Measurements from ENCODE around the gene ALPL.

DNA sequence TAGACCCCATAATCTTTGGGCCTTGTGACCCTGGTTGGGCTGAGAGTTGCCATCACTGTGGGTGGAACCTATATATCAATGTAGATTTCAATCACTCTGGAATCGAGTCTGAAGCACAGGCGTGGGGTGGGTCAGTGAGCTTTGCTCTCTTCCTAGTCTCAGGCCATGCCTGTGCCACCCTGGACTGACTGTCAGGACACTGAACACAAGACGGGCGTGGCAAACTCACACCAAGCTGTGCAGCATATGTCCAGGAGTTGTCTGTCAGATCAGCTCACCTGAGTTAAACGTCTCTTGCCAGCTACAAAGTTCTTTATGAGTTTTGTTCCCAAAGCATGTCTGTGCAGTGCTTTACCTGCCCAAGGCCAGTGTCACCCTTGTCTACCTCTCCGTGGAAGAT is 30.9 kb upstream of the ALPL start:
- TF ChIP-seq MAFF (IDR thresholded peaks at IDR 0.05; ENCODE audit: low read length): no peak
- TF ChIP-seq ZNF274 (IDR thresholded peaks at IDR 0.05; ENCODE audit: borderline replicate concordance, low read depth, low read length): no peak
- TF ChIP-seq HEY1 (CRISPR knock-in tag; IDR thresholded peaks at IDR 0.05; ENCODE audit: borderline replicate concordance): no peak
- no peak for TF ChIP-seq SUPT5H (IDR thresholded peaks at IDR 0.05)
- TF ChIP-seq, protein P1, sequence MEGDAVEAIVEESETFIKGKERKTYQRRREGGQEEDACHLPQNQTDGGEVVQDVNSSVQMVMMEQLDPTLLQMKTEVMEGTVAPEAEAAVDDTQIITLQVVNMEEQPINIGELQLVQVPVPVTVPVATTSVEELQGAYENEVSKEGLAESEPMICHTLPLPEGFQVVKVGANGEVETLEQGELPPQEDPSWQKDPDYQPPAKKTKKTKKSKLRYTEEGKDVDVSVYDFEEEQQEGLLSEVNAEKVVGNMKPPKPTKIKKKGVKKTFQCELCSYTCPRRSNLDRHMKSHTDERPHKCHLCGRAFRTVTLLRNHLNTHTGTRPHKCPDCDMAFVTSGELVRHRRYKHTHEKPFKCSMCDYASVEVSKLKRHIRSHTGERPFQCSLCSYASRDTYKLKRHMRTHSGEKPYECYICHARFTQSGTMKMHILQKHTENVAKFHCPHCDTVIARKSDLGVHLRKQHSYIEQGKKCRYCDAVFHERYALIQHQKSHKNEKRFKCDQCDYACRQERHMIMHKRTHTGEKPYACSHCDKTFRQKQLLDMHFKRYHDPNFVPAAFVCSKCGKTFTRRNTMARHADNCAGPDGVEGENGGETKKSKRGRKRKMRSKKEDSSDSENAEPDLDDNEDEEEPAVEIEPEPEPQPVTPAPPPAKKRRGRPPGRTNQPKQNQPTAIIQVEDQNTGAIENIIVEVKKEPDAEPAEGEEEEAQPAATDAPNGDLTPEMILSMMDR (IDR thresholded peaks at IDR 0.05 in 2 of 3, conservative IDR thresholded peaks at IDR 0.05 in 1 of 3; ENCODE audit: insufficient read depth in 2 of 3, low read depth in 1 of 3, low read length in 3 of 3): no peak
- TF ChIP-seq CEBPB (tag; IDR thresholded peaks at IDR 0.05): no peak
- TF ChIP-seq HIVEP1 (CRISPR knock-in tag; IDR thresholded peaks at IDR 0.05): no peak
